NCI-H2107 (cell line): Measurements from ENCODE around the gene ANXA1.
A peak's percentile ranks its signal among the peaks of the same experiment; 100 is the strongest.
"Not testable (repeated sequence)": the region's sequence is repeated elsewhere in the genome, so short reads cannot be mapped to it uniquely, and the experiment has no call there.

Experiments used
- DNase-seq: peaks from one replicate; lab custom pipeline; 2025; lab: John Stamatoyannopoulos, UW

The ANXA1 gene

DNA sequence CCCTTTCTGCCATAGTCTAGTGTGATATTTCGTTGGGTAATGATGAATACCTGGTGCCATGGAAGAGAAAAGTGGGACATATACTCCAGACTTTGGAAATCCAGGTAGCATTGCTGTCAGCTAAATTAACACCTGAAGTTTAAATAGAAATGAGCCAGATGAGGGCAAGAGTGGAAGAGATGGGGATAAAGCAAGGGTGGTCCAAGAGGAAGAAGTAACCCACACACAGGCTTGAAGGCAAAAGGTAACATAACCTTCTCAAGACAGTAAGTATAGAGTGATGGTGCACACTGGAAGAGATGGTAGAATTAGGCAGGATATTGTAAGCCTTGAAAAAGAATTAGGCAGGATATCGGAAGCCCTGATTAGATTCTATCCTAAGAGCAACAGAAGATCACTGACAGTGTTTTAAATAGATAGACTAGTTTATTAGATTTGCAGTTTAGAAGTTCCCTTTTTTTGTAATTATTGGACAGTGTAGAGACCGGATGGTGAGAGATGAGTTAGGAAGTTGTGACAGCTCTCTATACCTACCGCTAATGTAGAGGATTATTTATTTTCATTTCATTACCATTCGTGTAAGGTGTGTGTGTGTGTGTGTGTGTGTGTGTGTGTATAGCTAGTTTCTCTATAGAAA lies 16.8 kb downstream of the ANXA1 start:
- no peak for DNase-seq

DNA sequence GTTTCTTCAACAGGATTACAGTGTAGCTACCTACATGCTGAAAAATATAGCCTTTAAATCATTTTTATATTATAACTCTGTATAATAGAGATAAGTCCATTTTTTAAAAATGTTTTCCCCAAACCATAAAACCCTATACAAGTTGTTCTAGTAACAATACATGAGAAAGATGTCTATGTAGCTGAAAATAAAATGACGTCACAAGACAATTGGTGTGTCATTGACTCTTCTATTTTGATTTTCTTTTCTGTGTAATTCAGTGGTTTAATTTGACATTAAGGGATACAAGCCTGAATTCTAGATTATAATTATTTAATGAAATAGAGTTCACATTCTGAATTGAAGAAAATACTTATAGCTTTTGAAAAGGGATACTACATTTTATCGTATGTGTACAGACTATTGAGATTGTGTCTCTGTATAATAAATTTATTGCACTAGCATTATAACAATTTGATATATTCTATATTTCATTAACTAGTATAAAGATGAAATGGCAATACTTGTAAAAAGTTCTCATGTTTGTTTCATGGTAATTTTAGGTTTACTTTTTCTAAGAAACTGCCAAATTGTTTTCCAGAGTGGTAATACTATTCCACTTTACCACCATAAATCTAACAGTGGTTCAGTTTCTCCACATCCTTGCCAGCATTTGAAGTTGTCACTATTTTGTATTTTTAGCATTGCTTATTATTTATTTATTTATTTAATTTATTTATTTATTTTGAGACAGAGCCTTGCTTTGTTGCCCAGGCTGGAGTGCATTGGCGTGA lies 18.7 kb downstream of the ANXA1 start:
- no peak for DNase-seq

- DNase-seq: no peak
These were observed 21.2 kb downstream of the ANXA1 start for GRCh38 chr9:73172901-73173215.

GRCh38 chr9:73173557-73174329 lies 22.1 kb downstream of the ANXA1 start:
- DNase-seq: no peak

DNA sequence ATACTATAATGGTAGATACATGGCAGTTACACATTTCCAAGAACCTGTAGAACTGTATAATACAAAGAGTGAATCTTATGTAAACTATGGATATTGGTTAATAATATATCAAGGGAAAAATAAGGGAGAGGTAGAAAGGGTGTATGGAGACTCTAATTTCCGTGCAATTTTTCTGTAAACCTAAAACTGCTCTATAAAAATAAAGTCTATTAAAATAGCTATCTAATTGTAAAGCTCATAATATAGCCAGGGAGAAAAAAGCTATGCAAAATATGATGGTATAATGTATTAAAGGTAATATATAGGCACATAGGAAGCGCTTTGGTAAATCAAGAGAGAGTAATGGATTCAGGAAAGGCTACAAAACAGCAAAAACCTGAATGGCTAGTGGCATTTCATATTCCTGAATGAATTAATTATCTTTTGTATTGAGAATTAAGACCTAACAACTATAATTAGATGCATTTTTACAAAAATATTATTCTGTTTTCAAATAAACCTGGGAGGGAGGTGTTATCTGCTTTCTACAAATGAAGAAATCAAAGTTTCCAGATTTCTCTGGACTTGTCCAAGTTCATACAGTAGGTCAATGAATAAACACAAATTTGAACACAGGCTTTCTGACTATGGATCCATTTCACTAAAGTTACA lies 22.8 kb downstream of the ANXA1 start:
- DNase-seq: no peak

- DNase-seq: no peak
These were observed 24.8 kb downstream of the ANXA1 start for GRCh38 chr9:73176450-73176875.

DNA sequence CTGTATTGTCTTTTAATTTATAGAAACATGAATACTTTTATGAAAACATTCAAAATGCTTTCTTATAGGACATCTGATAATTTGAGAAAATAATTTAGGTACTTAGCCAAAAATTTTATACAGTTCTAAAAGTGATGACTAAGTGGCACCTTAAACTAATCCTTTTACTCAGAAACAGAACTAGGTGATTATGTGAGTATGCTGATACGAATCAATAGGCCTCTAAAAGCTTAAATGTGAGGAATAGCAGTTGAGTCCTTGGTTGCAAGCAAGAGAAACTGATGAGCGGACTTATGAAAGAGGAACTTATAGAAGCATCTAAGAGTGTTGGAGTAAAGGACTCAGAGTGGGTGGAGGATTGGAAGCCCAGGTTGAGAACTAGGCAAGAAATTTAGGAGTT lies 26.4 kb downstream of the ANXA1 start:
- no peak for DNase-seq

DNA sequence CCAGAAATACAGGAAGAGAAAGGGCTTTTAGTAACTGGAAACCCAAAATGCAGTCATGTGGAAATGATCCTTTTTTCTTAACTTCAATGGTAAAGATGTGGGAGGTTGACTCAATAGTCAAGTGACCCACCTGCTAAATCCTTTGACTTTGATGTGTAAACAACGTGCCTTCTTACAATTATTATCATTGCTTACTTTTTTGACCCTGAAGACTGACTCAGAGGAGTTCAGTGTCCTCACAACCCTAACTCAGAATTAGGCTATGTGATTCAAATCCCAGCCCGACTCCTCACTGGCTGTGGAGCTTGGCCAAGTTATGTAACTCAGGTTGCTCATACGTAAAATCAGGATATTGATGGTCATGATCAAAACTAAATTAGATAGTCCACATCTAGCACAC lies 27.9 kb downstream of the ANXA1 start:
- DNase-seq: no peak

DNA sequence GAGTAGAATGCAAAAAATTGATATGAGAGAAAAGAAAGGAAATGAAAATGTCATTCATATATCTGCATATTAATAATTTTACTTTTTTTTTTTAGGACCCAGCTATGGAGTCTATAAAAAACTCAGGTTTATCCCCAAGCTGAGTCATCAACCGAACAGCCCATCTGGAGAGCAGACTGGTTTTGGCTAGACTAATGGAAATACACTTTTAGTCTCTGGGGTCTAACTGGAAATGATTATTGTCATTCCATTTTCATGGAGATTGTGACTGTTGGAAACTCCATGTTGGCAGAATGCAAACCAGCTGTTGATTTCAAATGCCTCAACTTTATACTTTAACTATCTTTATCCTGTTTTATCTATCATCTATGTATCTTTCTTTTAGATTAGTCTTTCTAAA lies 28.7 kb downstream of the ANXA1 start:
- no peak for DNase-seq

DNA sequence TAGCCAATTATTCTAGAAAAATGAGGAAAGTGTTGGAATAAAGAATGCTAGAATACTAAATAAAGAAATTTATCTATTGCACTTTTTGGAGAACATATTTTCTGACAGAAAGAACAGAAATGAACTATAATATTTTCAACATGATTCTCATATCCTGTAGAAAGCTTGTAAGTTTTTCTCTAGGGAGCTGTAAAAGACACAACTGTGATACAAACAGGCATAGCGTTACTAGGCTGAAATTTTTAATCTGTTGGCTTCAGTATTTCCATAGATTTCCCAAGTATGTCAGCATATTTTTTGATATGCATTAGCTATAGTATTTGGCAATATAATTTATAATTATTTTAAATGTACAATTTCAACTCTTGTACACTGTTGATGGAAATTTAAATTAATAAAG lies 31.3 kb downstream of the ANXA1 start:
- no peak for DNase-seq

- no peak for DNase-seq
These were observed 31.8 kb downstream of the ANXA1 start for GRCh38 chr9:73183428-73183827.

DNA sequence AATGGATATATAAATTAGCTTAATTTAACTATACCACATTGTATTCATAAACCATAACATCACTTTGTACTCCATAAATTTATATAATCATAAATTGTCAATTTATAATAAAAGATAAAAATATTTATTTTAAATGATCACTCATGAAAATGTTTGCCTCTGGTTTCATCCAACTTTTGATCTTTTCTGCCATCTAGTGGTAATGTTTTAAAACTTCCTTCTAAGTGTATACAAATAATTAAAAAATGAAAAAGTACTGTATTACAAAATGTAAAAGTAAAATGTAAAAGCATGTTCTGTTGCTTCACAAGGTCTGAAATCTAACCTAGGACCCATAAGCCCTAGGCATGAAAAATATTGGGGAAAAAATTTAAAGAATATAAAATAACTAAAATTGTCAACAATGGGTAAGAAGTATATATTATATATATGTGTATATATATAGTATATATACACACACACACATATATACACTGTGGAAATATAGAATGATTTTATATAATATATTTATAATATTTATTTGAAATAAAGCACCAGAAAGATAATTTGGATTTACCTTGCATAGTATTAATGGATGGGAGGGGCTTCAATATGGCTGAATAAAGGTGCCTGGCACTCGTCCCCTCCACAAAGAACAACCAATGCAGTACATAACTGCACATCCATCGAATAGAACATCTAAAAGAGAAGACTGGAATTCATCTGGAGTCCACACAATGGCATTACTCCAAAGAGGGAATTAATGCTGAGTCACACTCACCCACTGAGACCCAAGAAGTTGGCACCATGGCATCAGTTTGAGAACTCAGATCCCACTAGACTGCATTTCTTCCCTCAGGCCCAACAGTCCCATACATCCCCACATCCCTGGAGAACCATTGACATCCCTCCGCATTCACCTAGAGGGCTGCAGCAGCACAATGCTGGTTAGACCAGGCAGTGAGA lies 32.5 kb downstream of the ANXA1 start:
- no peak for DNase-seq

- DNase-seq: not testable (repeated sequence)
These were observed 39.4 kb downstream of the ANXA1 start for GRCh38 chr9:73191109-73191508.

- no peak for DNase-seq
These were observed 42.6 kb downstream of the ANXA1 start for GRCh38 chr9:73194284-73194683.

DNA sequence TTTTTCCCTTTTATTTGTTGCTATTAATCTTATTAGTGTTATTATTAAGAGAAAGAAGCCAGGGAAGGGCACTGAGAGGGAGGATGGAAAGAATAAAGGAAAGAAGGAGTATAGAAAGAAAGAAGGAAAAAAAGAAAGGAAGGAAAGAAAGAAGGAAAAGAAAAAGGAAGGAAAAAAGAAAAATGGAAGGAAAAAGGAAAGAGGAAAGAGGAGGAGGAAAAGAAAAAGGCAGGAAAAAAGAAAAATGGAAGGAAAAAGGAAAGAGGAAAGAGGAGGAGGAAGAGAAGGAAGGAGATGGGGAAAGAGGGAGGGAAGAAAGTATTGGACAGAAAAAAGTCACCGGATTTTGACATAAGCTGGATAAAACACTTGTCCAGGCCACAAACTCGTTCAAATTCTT lies 47.8 kb downstream of the ANXA1 start:
- no peak for DNase-seq

GRCh38 chr9:73199886-73200285 lies 48.2 kb downstream of the ANXA1 start:
- no peak for DNase-seq

DNA sequence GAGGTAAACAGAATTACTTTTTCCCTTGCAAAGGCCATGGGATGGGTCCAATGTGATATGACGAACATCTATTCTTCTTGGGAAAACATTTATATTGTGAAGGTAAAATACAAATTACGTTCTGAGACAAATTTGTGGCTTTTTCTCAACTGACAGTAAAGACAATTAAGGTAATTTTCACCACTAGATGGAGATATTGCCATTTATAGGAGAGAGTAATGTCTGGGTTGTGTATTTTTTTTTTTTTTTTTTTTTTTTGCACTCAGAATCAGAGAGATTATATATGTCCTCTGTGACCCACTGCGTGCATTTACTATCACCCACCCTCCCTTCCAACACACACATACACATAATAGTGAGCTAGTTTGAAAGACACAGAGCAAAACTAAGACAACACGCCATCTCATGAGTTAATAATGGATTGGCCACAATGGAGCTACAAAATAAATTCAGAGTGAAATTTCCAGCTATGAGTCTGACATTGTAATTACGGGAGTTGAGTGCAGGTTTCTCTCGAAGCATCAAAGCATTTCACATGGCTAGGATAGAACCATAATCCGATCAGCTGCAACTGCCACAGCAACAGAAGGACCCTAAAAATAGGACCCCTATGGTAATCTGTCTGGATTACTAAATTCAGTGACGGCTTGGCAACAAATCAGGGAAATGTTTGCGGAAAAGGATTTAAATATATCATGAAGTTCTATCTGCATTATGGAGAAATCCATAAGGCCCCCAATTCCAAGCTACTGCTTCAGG lies 49.2 kb downstream of the ANXA1 start:
- DNase-seq: peak; percentile 19

- DNase-seq: no peak
These were observed 51.3 kb downstream of the ANXA1 start for GRCh38 chr9:73202980-73203379.

GRCh38 chr9:73204936-73205335 lies 53.3 kb downstream of the ANXA1 start:
- no peak for DNase-seq

GRCh38 chr9:73206851-73207250 lies 55.2 kb downstream of the ANXA1 start:
- DNase-seq: no peak
